IPS-18a (cell line): Measurements from ENCODE around the gene GPBAR1.
A peak's percentile ranks its signal among the peaks of the same experiment; 100 is the strongest.

Experiments used
- H3K27ac ChIP-seq: one replicate; pipeline ENCODE4 v1.5.1; 2013; ENCODE audit warnings: low read length
- H3K27me3 ChIP-seq: one replicate; pipeline ENCODE4 v1.6.1; 2013; ENCODE audit warnings: mild to moderate bottlenecking, low read length; ENCODE audit not compliant: control insufficient read depth, insufficient read depth
- H3K36me3 ChIP-seq: one replicate; pipeline ENCODE4 v1.6.1; 2013; ENCODE audit warnings: low read depth, low read length; ENCODE audit not compliant: control insufficient read depth
- H3K4me1 ChIP-seq: one replicate; pipeline ENCODE4 v1.6.1; 2013; ENCODE audit warnings: low read depth, low read length; ENCODE audit not compliant: control insufficient read depth
- H3K4me3 ChIP-seq: one replicate; pipeline ENCODE4 v1.5.1; 2013; ENCODE audit warnings: low read length
- H3K9ac ChIP-seq: one replicate; pipeline ENCODE4 v1.6.1; 2013; ENCODE audit warnings: mild to moderate bottlenecking, low read length, moderate library complexity
- H3K9me3 ChIP-seq: one replicate; pipeline ENCODE4 v1.6.1; 2013; ENCODE audit warnings: low read depth, low read length; ENCODE audit not compliant: control insufficient read depth

Gene GPBAR1

GRCh38 chr2:218281449-218281848 is 20.6 kb downstream of the GPBAR1 start:
- H3K36me3 ChIP-seq: no peaks in the 10 kb centered on the region
- no peaks in the 10 kb centered on the region for H3K9me3 ChIP-seq
- H3K4me1 ChIP-seq: no peaks in the 10 kb centered on the region
- H3K27me3 ChIP-seq: no peaks in the 10 kb centered on the region
- H3K4me3 ChIP-seq: no peak overlapping the region
- no peak overlapping the region for H3K27ac ChIP-seq
- no peak overlapping the region for H3K9ac ChIP-seq

GRCh38 chr2:218282173-218282991 is 21.6 kb downstream of the GPBAR1 start:
- Histone ChIP-seq H3K4me1 (peaks cover 9% of the 10 kb centered on the region), H3K4me3 (no peak overlapping the region), H3K9ac (no peak overlapping the region), H3K27me3 (no peaks in the 10 kb centered on the region), H3K9me3 (no peaks in the 10 kb centered on the region), H3K27ac (no peak overlapping the region), H3K36me3 (no peaks in the 10 kb centered on the region)

- Histone ChIP-seq H3K27ac (no peak overlapping the region), H3K9me3 (no peaks in the 10 kb centered on the region), H3K9ac (no peak overlapping the region), H3K4me1 (peaks cover 9% of the 10 kb centered on the region), H3K36me3 (no peaks in the 10 kb centered on the region), H3K27me3 (no peaks in the 10 kb centered on the region), H3K4me3 (no peak overlapping the region)
These were observed 23.4 kb downstream of the GPBAR1 start for GRCh38 chr2:218284106-218284811.

- Histone ChIP-seq H3K36me3 (no peaks in the 10 kb centered on the region), H3K9ac (no peak overlapping the region), H3K9me3 (no peaks in the 10 kb centered on the region), H3K27ac (no peak overlapping the region), H3K27me3 (no peaks in the 10 kb centered on the region), H3K4me1 (peaks cover 9% of the 10 kb centered on the region), H3K4me3 (no peak overlapping the region)
These were observed 24.8 kb downstream of the GPBAR1 start for GRCh38 chr2:218285604-218286003.

GRCh38 chr2:218286570-218287459 is 26.0 kb downstream of the GPBAR1 start:
- Histone ChIP-seq H3K27me3 (no peaks in the 10 kb centered on the region), H3K9ac (no peak overlapping the region), H3K27ac (no peak overlapping the region), H3K4me3 (no peak overlapping the region), H3K9me3 (no peaks in the 10 kb centered on the region), H3K36me3 (no peaks in the 10 kb centered on the region), H3K4me1 (peaks cover 13% of the 10 kb centered on the region)

GRCh38 chr2:218289639-218290315 is 29.0 kb downstream of the GPBAR1 start:
- no peak overlapping the region for H3K27ac ChIP-seq
- no peak overlapping the region for H3K4me3 ChIP-seq
- peaks cover 21% of the 10 kb centered on the region for H3K4me1 ChIP-seq
- peaks cover 7% of the 10 kb centered on the region for H3K27me3 ChIP-seq
- no peaks in the 10 kb centered on the region for H3K36me3 ChIP-seq
- H3K9ac ChIP-seq: no peak overlapping the region
- no peaks in the 10 kb centered on the region for H3K9me3 ChIP-seq

- H3K27me3 ChIP-seq: peaks cover 7% of the 10 kb centered on the region
- no peaks in the 10 kb centered on the region for H3K36me3 ChIP-seq
- H3K4me1 ChIP-seq: peaks cover 24% of the 10 kb centered on the region
- no peak overlapping the region for H3K4me3 ChIP-seq
- no peaks in the 10 kb centered on the region for H3K9me3 ChIP-seq
- no peak overlapping the region for H3K27ac ChIP-seq
- no peak overlapping the region for H3K9ac ChIP-seq
These were observed 29.8 kb downstream of the GPBAR1 start for GRCh38 chr2:218290316-218291261.

- Histone ChIP-seq H3K4me1 (peaks cover 24% of the 10 kb centered on the region), H3K9ac (peak overlapping the region; percentile 31), H3K9me3 (no peaks in the 10 kb centered on the region), H3K27me3 (peaks cover 7% of the 10 kb centered on the region), H3K27ac (no peak overlapping the region), H3K36me3 (no peaks in the 10 kb centered on the region), H3K4me3 (peak overlapping the region; percentile 65)
These were observed 30.7 kb downstream of the GPBAR1 start for GRCh38 chr2:218291318-218292047.

GRCh38 chr2:218292048-218293014 is 31.5 kb downstream of the GPBAR1 start, which contains the start of gene TMBIM1:
TMBIM1 (minus strand) TSS chr2:218292503; CDS start chr2:218282141, 10,362 bp downstream.
- no peaks in the 10 kb centered on the region for H3K9me3 ChIP-seq
- no peak within 1 kb of the TSS for H3K27ac ChIP-seq
- H3K9ac ChIP-seq: peak within 1 kb of the TSS; percentile 31
- peak within 1 kb of the TSS; percentile 65 for H3K4me3 ChIP-seq
- no peaks in the 10 kb centered on the region for H3K36me3 ChIP-seq
- H3K27me3 ChIP-seq: peaks cover 7% of the 10 kb centered on the region
- peaks cover 16% of the 10 kb centered on the region for H3K4me1 ChIP-seq
